Dendritic cell treated with granulocyte-macrophage colony-stimulating factor and Interleukin-4, amounts not matched to agents 40 ng/mL and 50 ng/mL, for 4 days (primary cell): ENCODE data around the gene RPS6KC1.
"Not testable (repeated sequence)": the region's sequence is repeated elsewhere in the genome, so short reads cannot be mapped to it uniquely, and the experiment has no call there.

Experiments
- H3K27ac Mint-ChIP-seq: one replicate; pipeline ENCODE4 v1.8.0; 2022; ENCODE audit warnings: mild to moderate bottlenecking, mixed read lengths
- H3K27me3 Mint-ChIP-seq: one replicate; pipeline ENCODE4 v1.8.0; 2022; ENCODE audit warnings: mild to moderate bottlenecking, mixed read lengths
- H3K36me3 Mint-ChIP-seq: one replicate; pipeline ENCODE4 v1.8.0; 2022; ENCODE audit warnings: low read depth, mixed read lengths
- H3K4me1 Mint-ChIP-seq: one replicate; pipeline ENCODE4 v1.8.0; 2022; ENCODE audit warnings: low read depth, mixed read lengths
- H3K4me3 Mint-ChIP-seq: one replicate; pipeline ENCODE4 v1.8.0; 2022; ENCODE audit warnings: mild to moderate bottlenecking, moderate library complexity, mixed read lengths
- H3K9me3 Mint-ChIP-seq: one replicate; pipeline ENCODE4 v1.8.0; 2022; ENCODE audit warnings: mixed read lengths
- intact Hi-C: fragments of 100-400 bp; cut with micrococcal nuclease; formaldehyde crosslinking; loops from one replicate; pipeline ENCODE4 v1.15.0; 2022

RPS6KC1 gene

GRCh38 chr1:213287987-213288386 is 236.9 kb downstream of the RPS6KC1 start:
- H3K27me3 Mint-ChIP-seq, result no peaks in the 10 kb centered on the region
- H3K4me1 Mint-ChIP-seq, result peaks cover 8% of the 10 kb centered on the region
- H3K27ac Mint-ChIP-seq, result no peak overlapping the region
- intact Hi-C loops, result no loop called here
- no peak overlapping the region for H3K4me3 Mint-ChIP-seq
- H3K9me3 Mint-ChIP-seq, result no peaks in the 10 kb centered on the region
- H3K36me3 Mint-ChIP-seq, result no peaks in the 10 kb centered on the region

DNA sequence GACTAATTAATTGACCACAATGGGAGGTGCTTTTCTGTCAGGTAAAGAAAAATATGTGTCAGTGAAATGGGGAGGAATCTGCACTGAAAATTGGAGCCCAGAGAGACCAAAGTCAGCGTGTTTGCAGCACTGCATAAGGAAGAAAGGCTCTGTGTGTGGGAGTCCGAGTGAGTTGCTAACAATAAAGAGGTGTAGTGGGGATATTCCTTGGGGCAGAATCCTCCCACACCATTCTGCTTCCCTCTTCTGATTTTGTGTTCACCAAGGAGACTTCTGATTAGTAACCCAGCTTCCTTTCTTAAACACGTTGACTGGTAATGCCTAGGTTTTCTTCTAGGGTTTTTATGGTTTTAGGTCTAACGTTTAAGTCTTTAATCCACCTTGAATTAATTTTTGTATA is 240.5 kb downstream of the RPS6KC1 start:
- intact Hi-C loops, result no loop called here
- Mint-ChIP-seq H3K4me1 (peaks cover 14% of the 10 kb centered on the region), H3K27ac (no peak overlapping the region), H3K36me3 (peaks cover 3% of the 10 kb centered on the region), H3K27me3 (no peaks in the 10 kb centered on the region), H3K9me3 (peaks cover 14% of the 10 kb centered on the region), H3K4me3 (no peak overlapping the region)

- Mint-ChIP-seq H3K27me3 (no peaks in the 10 kb centered on the region), H3K36me3 (peaks cover 6% of the 10 kb centered on the region), H3K4me1 (peaks cover 14% of the 10 kb centered on the region), H3K4me3 (no peak overlapping the region), H3K27ac (no peak overlapping the region), H3K9me3 (peaks cover 24% of the 10 kb centered on the region)
- intact Hi-C loops, result no loop called here
Observed at GRCh38 chr1:213292614-213293013, 241.6 kb downstream of the RPS6KC1 start.

DNA sequence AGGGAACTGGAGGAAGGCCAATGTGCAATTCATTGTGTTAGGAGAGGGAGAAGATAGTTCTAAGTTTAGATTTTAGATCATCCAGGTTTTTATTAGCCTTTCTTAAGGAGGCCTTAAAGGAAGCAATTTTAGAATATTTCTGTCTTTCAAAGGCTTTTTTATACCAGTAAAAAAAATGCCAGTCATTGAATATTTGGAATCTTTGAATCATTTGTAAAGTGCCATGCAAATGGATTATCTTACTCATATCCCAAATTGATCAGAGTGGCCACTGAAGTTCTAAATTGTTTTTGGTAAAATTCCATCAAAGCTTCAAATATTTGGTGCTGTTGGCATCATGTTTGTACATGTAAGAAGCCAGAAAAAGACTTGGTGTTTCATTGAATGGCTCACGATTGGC is 244.8 kb downstream of the RPS6KC1 start:
- Mint-ChIP-seq H3K27me3 (no peaks in the 10 kb centered on the region), H3K4me3 (no peak overlapping the region), H3K36me3 (peaks cover 6% of the 10 kb centered on the region), H3K27ac (no peak overlapping the region), H3K4me1 (peaks cover 14% of the 10 kb centered on the region), H3K9me3 (peaks cover 31% of the 10 kb centered on the region)
- intact Hi-C loops, result no loop called here

GRCh38 chr1:213296558-213296957 is 245.5 kb downstream of the RPS6KC1 start:
- Mint-ChIP-seq H3K9me3 (peaks cover 31% of the 10 kb centered on the region), H3K4me1 (peaks cover 9% of the 10 kb centered on the region)
- intact Hi-C loops, result no loop called here

GRCh38 chr1:213297021-213297420 is 246.0 kb downstream of the RPS6KC1 start:
- Mint-ChIP-seq H3K27me3 (no peaks in the 10 kb centered on the region), H3K4me3 (no peak overlapping the region), H3K27ac (no peak overlapping the region), H3K4me1 (peaks cover 6% of the 10 kb centered on the region), H3K9me3 (peaks cover 31% of the 10 kb centered on the region), H3K36me3 (peaks cover 6% of the 10 kb centered on the region)
- intact Hi-C loops, result no loop called here

More at GRCh38 chr1:213296558-213296957, 245.5 kb downstream of the RPS6KC1 start:
- Mint-ChIP-seq H3K4me3 (no peak overlapping the region), H3K27ac (no peak overlapping the region), H3K27me3 (no peaks in the 10 kb centered on the region), H3K36me3 (peaks cover 6% of the 10 kb centered on the region)

DNA sequence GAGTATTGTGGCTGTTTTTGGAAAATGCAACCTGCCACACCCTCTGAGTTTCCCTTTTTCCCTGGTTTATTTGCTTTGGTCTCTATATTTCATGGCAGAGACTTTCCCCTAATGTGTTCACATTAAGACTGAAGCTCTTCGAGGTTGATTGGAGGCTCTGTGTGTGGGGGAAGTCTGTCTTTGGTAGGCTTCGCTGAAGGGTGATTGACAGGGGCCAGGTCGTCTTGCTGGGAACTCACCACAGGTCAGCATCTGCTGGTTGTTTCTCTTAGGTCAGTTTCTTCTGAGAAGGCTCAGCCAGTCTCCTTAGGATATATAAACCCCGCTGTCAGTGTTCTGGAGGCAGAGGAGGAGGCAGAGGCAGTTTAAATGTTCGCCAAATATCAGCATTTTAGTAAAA is 249.4 kb downstream of the RPS6KC1 start:
- H3K9me3 Mint-ChIP-seq, result peaks cover 28% of the 10 kb centered on the region
- no peaks in the 10 kb centered on the region for H3K27me3 Mint-ChIP-seq
- H3K36me3 Mint-ChIP-seq, result peaks cover 6% of the 10 kb centered on the region
- intact Hi-C loops, result no loop called here
- H3K4me3 Mint-ChIP-seq, result no peak overlapping the region
- peaks cover 5% of the 10 kb centered on the region for H3K4me1 Mint-ChIP-seq
- H3K27ac Mint-ChIP-seq, result no peak overlapping the region

- H3K4me3 Mint-ChIP-seq, H3K27me3 Mint-ChIP-seq, H3K4me1 Mint-ChIP-seq, H3K27ac Mint-ChIP-seq, intact Hi-C loops, H3K36me3 Mint-ChIP-seq: not testable (repeated sequence)
- peaks cover 17% of the 10 kb centered on the region for H3K9me3 Mint-ChIP-seq
Observed at GRCh38 chr1:213301524-213301923, 250.5 kb downstream of the RPS6KC1 start.

GRCh38 chr1:213303286-213303685 is 252.2 kb downstream of the RPS6KC1 start:
- Mint-ChIP-seq H3K36me3 (no peaks in the 10 kb centered on the region), H3K27me3 (no peaks in the 10 kb centered on the region), H3K4me1 (no peaks in the 10 kb centered on the region), H3K9me3 (no peaks in the 10 kb centered on the region), H3K27ac (no peak overlapping the region), H3K4me3 (no peak overlapping the region)
- intact Hi-C loops, result no loop called here

- Mint-ChIP-seq H3K27ac (no peak overlapping the region), H3K4me3 (no peak overlapping the region), H3K9me3 (no peaks in the 10 kb centered on the region), H3K36me3 (no peaks in the 10 kb centered on the region), H3K4me1 (no peaks in the 10 kb centered on the region), H3K27me3 (no peaks in the 10 kb centered on the region)
- intact Hi-C loops, result no loop called here
Observed at GRCh38 chr1:213315571-213315970, 264.5 kb downstream of the RPS6KC1 start.

DNA sequence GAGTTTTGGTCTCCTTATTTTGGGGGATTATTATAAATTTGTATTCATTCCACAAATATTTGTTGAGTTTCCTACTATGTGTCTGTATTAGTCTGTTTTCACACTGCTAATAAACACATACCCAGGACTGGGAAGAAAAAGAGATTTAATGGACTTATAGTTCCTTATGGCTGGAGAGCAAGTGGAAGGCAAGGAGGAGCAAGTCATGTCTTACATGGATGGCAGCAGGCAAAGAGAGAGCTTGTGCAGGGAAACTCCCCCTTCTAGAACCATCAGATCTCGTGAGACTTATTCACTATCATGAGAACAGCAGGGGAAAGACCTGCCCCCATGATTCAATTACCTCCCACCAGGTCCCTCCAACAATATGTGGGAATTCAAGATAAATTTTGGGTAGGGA is 267.4 kb downstream of the RPS6KC1 start:
- H3K4me3 Mint-ChIP-seq, H3K27ac Mint-ChIP-seq, H3K4me1 Mint-ChIP-seq, H3K36me3 Mint-ChIP-seq, H3K9me3 Mint-ChIP-seq, intact Hi-C loops, H3K27me3 Mint-ChIP-seq: not testable (repeated sequence)

DNA sequence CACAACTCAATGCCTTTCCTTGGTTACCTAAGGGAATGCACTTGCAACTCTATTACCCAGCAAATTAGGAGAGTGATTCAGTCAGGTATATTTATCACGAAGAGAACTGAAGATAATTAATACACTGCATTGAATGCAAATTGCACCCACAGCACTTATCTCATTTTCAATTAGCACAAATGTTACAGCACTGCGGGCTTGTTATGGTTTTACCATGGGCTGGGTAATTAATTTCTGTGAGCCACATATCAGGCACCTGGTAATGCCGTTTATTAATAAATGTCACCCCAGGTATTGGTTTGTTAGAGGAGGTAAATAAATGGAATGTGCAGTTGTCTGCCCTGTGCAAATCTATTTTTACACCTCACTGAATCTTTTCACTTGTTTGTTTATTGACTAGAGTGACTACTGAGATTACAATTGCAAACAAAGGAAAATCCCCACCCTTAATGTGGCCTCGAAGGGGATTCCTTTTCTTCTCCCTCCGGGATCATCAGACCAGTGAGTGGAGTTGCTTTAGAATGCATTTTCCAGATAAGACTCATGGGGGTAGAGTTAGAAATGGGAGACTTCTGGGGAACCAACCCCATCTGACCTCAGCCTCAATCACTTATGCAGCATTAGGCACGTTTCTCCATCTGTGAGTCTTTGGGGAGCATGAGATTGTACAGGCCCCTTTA is 269.3 kb downstream of the RPS6KC1 start:
- intact Hi-C loops, result no loop called here
- no peak overlapping the region for H3K27ac Mint-ChIP-seq
- no peaks in the 10 kb centered on the region for H3K36me3 Mint-ChIP-seq

More for the DNA sequence above, 269.3 kb downstream of the RPS6KC1 start:
- no peaks in the 10 kb centered on the region for H3K27me3 Mint-ChIP-seq
- H3K4me1 Mint-ChIP-seq, result no peaks in the 10 kb centered on the region
- H3K9me3 Mint-ChIP-seq, result no peaks in the 10 kb centered on the region
- no peak overlapping the region for H3K4me3 Mint-ChIP-seq
